MM.1S (cell line): ENCODE measurements around the gene NUDT22.

ENCODE experiments used
- CTCF ChIP-seq: fragments of 300-600 bp; sonication (generic); IDR thresholded peaks from 2 replicates; pipeline ENCODE4 v1.5.1; 2016; ENCODE audit warnings: antibody characterized with exemption, low read length, mixed read lengths
- EZH2 ChIP-seq: fragments of 300-600 bp; sonication (generic); optimal IDR thresholded peaks from 2 replicates; pipeline ENCODE3; 2017; ENCODE audit warnings: low read depth, mild to moderate bottlenecking, antibody characterized with exemption, low read length, mixed read lengths
- EZH2phosphoT487 ChIP-seq: fragments of 300-600 bp; sonication (generic); IDR thresholded peaks from 2 replicates; pipeline ENCODE4 v1.6.1; 2018; ENCODE audit warnings: antibody characterized with exemption, low read length

GRCh38 chr11:64220798-64221197, 5.3 kb upstream of the NUDT22 start:
- TF ChIP-seq EZH2 (no peak), CTCF (no peak), EZH2phosphoT487 (no peak)
